DMS 273 (cell line): ENCODE data around the gene MYH14.
"Not testable (repeated sequence)": the region's sequence is repeated elsewhere in the genome, so short reads cannot be mapped to it uniquely, and the experiment has no call there.

Experiments used
- DNase-seq: peaks from one replicate; lab custom pipeline; 2025; ENCODE audit not compliant: unreplicated experiment; lab: John Stamatoyannopoulos, UW

The MYH14 gene

DNA sequence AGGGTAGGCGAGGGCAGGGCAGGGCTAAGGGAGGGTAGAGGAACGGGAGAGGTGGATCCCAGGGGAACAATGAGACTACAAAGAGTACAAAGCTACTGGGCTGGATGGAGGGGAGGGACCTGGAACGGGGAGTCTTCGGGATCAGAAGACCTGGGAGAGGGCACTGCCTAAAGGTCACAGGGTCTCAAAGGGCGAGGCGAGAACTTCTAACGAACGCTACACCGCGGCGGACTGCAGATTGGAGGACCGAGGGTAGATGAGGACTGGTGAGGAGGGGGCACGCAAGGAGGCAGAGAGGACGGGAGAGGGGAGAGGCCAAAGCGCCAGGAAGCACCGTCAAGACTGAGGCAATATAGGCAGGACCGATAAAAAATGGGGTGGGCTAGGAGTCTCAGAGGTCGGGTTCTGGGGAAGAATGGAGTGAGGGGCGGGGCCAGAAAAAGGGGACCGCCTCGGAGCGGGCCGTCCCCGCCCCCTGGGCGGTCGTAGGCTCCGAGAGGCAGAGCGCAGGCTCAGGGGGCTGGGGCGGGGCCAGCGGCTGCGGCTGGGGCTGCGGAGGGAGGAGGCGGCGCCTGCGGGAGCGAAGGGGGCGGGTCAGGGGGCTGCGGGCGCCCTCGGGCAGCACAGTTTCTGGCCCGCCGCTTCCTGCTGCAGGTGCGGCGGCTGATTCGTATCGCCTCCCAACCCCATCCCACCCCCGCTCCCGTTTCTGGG, 127.1 kb downstream of the MYH14 start:
- peak; percentile 85 for DNase-seq

DNA sequence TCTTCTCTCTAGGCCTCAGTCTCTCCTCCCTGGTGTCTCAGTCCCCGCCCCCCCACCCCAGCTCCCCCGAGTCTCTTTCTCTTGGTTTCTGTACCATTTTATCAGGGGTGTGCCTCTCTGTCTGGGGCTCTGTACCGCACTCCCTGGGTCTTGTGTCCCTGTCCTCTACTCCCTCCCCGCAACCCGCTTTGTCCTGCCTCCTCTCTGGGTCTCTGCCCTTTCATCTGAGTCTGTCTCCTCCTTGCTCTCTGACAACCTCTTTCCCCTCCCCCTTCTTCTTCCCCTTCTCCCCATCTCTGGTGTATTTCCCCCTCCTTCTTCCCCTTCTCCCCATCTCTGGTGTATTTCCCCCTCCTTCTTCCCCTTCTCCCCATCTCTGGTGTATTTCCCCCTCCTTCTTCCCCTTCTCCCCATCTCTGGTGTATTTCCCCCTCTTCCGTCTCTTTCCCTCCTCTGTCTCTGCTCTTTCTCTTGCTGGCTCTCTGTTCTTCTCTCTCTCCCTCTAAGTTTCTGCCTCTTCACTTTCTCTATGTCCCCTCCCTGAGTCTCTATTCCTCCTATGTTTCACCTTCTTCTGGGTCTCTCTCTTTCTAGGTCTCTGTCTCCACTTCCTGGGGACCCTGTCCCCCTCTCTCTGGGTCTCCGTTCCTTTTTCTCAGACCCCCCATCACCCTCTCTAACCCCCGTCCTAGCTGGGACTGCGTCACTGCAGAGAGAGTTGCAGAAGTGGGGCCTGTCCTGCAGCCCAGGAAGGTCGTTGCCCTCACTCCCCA, 128.0 kb downstream of the MYH14 start:
- DNase-seq = no peak

DNA sequence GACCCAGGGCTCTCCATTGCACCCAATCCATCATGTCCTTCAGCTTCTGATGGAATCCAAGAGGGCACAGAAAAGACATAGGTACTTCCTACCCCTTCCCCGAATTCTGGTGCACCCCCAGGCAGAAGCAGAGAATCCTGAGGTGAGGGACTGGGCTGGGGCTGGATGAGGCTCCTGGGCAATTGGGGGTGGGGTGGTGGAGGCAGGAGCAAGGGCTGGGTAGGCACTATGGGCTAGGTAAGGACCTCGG, 128.5 kb downstream of the MYH14 start:
- no peak for DNase-seq

DNA sequence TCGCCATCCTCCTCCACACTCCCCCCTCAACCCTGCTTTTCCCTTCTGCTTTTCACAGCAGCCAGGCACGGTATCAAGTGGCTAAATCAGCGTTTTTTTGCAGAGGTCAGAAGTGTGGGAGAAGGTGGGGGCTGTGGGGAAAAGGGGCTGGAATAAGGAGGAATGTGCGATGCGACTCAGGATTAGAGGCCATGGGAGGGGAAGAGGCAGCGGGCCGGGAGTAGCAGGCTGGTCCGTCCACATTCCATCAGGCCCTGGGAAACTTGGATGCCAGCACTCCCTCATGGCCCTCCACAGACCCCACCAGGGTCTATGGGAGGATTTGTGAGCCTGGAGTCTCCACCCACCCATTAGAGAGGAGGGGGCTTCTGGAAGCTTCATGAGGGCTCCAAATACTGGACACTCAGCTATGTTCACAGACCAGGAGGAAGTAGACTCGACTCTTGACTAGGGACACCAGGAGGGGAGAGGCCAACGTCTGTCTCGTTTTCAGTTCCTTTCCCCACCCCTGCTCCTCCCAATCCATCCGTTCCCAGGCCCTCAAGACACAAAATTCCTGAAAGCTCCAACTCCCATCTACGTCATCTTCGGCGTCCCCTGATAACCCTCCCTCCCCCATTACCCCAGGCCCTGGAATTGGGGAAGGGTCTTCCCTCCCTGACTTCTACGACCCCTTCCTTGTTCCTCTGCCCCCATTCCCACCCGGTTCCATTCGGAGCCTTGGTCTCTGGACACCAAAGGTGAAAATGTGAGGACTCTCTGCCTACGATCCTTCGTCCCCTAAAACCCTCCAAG, 129.0 kb downstream of the MYH14 start:
- DNase-seq = no peak

DNA sequence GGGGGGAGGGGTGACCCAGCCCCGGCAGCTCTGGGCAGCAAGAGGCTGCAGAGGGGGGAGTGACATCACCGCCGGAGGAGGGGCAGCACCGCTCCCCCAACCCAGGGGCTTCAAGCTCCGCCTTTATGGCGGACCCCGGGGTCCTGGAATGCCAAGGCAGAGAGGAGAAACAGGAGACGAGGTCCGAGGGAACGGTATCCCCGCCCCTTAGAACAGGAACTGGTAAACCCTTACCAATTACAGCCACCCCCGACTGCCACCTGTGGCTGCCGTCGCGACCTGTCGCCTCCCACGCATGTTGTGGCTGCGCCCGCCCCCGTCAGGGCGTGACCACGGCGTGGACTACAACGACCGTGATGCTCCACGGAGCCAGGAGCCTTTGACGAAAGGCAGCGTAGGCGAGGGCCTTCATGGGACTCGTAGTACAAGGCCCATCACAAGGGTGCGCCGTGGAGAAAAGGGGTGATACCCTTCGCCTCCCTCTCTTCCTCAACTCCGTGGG, 129.9 kb downstream of the MYH14 start:
- DNase-seq = peak; percentile 85

DNA sequence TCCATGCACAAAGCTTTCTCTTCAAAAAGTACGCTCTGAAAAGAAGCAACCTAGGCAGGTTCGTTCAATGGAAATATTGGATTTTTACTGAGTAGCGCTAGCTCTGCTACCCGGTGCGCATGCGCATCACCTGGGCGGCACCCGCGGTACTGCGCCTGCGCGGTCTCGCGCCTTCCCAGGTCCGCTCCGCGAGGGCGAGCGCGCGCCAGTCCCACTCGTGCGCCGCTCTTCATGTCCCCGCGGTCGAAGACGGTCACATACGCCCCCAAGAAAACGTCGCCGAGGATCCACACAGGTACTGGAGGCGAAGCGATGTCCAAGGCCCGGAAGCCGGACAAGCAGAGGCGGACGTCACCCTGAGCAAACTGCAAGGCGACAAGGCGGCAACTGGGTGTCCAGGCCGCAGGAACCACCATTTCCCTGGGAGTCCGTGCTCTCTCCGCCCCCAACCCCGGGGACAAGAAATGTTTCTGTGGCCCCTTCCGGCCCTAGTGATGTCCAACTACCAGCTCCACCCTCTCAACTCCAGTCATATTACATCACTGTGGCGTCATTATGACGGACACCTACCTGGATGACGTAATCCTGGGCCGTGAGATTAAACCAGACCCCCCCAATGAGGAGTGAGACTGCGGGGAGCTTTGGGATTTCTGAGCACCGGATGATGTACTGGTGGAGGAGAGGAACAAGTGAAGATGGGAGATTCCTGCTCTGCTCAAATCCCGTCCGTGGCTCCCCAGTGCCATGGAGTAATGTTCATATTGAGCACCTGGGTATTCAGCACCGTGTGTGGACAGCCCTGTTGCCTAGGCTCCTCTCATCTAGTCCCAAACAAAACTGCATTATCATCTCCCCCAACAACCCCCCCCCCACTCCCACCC, 130.6 kb downstream of the MYH14 start:
- peak; percentile 85 for DNase-seq

DNA sequence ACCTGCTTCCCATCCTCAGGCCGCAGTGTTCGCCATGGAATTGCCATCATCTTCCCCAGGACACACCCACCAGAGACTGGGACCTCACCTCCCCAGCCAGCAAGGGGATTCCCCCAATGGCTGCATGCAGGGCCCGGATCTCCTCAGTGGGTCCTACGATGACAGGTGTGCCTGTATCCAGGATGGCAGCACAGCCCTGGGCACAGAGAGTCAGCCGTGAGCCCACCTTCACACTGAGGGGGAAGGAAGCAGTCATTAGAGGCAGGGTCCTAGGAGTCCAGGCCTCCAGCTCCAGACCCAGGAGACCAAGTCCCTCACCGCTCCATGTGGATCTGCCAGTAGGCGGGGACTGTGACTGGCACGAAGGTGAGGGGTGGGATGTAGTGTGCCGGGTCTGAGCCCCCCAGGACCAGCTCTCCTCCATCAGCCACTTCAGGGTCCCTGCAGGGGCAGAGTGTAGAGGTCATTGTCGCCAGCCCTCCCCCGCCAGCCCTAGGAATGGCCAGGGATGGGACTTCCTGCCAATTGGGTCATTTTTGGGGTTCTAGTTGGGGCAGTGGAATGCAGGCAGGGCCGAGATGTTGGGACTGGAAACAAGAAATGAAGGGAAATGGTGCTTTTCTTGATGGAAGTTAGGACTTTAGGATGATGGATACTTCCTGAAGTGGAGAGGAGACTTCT, 131.5 kb downstream of the MYH14 start:
- DNase-seq = no peak

DNA sequence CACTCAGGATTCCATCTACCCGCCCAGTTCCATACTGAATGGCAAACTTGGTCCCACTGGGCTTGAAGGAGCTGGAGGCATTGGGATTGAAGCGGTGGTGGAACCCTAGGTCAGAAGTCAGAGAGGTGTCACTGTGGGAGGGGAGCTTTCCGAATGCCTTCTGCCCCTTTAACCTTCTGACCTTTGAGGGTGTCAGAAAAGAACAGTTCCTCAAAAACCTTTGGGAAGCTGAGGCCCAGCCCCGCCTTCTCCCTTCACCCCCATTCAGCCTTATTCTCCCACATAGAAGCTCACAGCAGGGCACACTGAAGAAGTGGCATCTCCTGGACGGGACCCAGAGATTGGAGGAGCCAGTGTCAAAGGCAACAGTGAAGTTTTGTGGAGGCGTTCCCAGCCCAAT, 133.6 kb downstream of the MYH14 start:
- not testable (repeated sequence) for DNase-seq

DNA sequence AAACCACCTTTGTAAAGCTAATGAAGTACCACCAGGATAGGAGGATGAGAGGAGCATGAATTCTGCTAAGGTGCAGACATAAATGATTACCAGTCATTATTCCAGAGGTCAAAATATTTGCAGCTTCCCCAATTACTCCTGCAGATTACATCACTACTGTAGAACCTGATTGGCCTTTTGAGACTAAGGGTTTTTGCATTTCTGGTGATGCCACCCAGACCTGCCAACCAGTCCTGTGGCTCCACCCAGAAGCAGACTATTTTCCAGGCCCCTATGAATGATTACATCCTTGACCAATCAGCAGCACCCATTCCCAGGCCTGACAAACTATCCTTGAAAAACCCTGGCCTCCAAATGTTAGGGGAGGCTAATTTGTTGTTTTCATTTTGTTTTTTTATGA, 136.9 kb downstream of the MYH14 start:
- no peak for DNase-seq

DNA sequence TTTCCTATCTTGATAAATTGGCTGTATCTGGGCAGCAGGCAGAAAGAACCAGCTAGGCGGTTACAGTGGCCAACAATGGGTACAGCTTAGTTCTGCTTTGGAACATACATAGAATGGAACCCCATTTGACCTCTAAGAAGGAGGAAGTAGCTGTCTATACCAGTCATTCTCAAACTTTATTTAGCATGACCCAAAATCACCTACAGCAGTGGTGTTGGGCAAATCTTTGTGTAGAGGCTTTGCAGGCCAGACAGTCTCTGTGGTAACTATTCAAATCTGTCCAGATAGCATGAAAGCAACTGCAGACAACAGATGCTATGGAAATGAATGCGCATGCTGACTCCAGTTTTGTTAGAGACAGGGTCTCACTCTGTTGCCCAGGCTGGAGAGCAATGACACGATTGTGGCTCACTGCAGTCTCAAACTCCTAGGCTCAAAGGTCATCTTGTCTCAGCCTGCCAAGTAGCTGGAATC, 137.7 kb downstream of the MYH14 start:
- no peak for DNase-seq

DNA sequence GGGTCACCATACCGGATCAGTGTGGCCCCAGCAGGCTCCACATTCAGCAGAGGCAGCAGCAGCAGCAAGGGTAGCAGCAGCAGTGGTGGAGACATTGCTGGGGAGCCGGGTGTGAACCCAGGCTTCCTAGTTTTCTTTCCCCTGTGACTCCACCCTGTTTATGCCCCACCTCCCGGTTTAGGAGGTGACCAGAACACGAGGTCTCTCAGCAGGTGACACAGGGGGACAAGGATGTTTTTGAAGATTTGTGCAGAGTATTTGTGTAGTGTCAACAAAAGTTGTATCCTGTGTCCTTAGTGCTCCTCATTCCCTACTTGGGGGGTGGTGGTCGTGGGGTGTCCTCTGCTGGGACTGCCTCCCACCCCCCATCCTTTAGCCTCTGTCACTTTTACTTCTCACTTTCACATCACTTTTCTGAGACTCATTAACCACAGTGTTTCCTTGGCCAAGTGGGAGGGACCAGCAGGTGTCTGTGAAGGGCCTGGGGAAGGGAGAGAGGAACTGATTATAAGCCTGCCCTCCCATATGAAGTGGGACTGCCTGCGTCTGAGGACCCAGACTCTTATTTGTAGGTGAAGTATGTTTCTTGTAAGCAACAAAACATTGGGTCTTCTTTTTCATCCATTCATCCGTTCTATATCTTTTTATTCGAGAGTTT, 141.4 kb downstream of the MYH14 start:
- no peak for DNase-seq

DNA sequence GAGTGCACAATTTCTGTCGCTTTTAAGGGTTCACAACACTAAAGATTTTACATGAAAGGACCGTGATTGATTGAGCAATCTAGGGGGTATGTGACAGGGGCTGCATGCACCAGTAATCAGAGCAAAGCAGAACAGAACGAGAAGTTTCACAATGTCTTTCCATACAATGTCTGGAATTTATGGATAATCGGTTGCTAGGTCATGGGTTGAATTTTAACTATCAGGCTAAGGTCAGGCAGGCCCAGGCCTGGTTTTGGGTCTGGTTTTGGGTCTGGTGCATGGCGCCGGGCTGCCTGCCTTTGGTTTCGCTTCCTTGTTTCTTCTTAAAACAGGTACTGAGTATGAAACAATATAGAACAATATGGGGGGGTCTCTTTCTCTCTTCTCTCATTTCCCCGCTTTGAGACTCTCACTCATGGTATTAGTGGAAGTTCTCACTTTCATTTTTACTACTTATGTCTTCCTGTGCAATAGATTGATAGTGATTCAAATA, 143.7 kb downstream of the MYH14 start:
- DNase-seq = not testable (repeated sequence)

DNA sequence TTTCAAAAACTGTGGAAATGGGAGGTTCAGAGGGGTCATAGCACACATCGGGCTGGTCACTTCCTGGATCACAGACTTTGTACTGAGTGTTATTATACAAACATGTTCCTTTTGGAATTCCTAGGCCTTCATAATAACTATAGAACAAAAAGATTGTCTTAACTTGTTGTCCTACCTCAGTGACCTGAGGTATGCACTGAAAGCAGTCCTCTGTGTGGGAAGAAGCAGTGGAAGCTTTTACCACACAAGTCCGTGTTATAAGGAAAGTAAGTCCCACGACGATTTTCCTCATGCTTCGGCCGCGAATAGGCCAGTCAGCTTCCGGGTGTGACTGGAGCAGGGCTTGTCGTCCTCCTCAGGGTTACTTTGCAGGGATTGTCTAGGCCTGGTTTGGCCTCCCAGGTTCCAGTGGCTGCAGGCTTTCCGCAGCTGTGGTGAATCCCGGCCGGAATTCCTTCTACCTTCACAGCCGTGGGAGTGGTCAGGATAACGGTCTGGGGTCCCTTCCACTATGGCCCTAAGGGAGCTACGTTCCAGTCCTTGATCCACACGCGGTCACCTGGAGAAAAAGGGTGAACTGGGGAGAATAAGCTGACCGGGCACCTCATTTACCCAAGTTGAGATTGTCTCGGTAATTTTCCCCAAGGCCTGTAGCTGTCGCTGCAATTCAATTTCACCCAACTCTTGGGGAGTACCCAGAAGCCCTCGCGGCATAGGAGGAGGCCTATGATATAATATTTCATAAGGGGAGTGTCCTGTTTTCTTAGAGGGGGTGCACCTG, 146.0 kb downstream of the MYH14 start:
- DNase-seq = no peak

DNA sequence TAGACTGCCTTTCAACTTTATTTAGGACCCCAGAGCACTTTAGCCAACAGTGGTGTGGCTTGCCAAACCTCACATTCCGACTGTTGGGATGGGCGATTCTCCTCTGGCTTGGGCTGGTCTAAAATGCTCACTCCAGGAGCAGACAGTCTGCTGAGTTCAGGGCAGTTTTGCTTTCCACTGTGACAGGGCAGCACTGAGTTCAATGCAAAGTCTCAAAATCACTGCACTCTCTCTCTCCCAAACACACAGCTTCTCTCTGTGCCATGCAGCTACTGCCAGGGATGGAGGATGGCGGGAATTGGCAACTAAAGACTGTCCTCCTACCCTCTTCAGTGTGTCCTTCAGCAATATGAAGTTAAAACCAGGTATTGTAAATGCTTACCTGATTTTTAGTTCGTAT, 148.8 kb downstream of the MYH14 start:
- no peak for DNase-seq

DNA sequence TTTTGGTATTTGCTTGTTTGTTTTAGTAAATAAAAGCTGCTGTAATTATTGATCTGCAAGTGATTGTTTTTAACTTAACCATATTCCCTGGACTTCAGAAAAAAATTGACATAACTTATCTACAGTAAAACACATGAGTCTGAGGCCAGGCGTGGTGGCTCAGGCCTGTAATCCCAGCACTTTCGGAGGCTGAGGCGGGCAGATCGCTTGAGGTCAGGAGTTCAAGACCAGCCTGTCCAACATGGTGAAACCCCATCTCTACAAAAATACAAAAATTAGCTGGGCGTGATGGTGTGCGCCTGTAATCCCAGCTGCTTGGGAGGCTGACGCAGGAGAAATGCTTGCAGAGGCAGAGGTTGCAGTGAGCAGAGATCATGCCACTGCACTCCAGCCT, 150.1 kb downstream of the MYH14 start:
- DNase-seq = not testable (repeated sequence)

DNA sequence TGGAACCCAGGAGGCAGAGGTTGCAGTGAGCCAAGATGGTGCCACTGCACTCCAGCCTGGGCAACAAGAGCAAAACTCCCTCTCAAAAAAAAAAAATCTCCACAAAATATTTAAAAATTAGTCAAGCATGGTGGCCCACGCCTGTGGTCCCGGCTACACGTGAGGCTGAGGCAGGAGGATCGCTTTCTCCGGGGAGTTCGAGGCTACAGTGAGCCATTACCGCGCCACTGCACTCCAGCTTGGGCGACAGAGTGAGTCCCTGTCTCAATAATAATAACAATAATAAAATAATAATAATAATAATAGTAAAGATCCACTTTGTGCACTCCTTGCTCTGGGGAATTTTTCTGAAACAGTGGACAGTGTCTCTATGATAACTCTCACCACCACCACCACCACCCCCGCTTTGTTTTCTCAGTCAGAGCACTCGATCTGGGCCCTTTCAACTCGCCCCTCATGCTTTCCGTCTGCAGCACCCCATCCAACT, 153.3 kb downstream of the MYH14 start:
- no peak for DNase-seq

DNA sequence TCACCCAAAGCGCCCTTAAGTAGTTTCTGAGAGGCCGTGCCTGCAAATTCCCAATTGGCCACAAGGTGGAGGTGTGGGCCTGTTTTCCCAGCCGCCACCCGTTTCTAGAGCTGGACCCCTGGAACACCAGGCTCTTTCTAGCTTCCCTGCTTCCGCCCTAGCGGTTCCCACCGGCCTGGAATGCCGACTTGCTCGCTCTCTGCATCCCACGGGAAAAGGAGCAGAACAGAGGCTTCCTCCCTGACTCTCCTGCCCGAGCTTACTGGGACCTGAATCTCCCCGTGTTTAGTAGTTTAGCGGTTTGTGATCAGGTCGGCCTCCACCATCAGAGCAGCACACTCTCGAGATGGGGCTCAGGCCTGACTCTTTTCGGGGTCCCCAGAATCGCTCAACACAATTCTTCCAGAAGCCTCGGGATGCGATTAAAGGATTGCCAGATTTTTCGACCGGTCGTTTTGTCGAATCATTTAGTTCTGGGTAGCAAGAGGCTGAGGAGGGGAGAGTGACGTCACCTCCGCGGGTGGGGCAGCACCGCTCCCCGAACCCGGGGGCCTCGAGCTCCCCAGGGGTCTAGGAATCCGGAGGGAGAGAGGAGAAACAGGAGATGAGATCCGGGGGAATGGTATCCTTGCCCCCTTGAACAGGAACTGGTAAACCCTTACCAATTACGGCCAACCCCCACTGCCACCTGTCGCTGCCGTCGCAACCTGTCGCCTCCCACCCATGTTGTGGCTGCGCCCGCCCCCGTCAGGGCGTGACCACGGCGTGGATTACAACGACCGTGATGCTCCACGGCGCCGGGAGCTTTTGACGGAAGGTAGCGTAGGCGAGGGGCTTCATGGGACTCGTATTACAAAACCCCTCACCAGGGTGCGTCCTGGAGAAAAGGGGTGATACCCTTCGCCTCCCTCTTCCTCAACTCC, 154.0 kb downstream of the MYH14 start:
- DNase-seq = peak; percentile 79
